SHP77 (cell line): ENCODE measurements around the gene NUP210.
"Not testable (repeated sequence)": the region's sequence is repeated elsewhere in the genome, so short reads cannot be mapped to it uniquely, and the experiment has no call there.

Source experiments
- DNase-seq, 2 experiments: peaks; one replicate each; lab custom pipeline; 2025; lab: John Stamatoyannopoulos, UW

The NUP210 gene

GRCh38 chr3:13429631-13430291, 9.6 kb upstream of the NUP210 start:
- no peak for DNase-seq

- not testable (repeated sequence) for DNase-seq
Measured at GRCh38 chr3:13428678-13429077, 8.6 kb upstream of the NUP210 start.

- DNase-seq: no peak
Measured at GRCh38 chr3:13427662-13428603, 7.8 kb upstream of the NUP210 start.

- no peak for DNase-seq
Measured at GRCh38 chr3:13426591-13426990, 6.5 kb upstream of the NUP210 start.

GRCh38 chr3:13425689-13426088, 5.6 kb upstream of the NUP210 start:
- DNase-seq: no peak

- DNase-seq: no peak
Measured at GRCh38 chr3:13424865-13425617, 4.9 kb upstream of the NUP210 start.

GRCh38 chr3:13424141-13424844, 4.2 kb upstream of the NUP210 start:
- no peak for DNase-seq

GRCh38 chr3:13420831-13421765, 976 bp upstream of the NUP210 start:
- DNase-seq: peak in 1 of 2 experiments; percentile 41

- peak; percentile 16 to 20 for DNase-seq
Measured at GRCh38 chr3:13419505-13420044, 547 bp downstream of the NUP210 start.

GRCh38 chr3:13417166-13417947, 2.8 kb downstream of the NUP210 start:
- no peak for DNase-seq

- no peak for DNase-seq
Measured at GRCh38 chr3:13415997-13416793, 3.9 kb downstream of the NUP210 start.

- DNase-seq: no peak
Measured at GRCh38 chr3:13415236-13415986, 4.7 kb downstream of the NUP210 start.

GRCh38 chr3:13414040-13414729, 5.9 kb downstream of the NUP210 start:
- no peak for DNase-seq

- DNase-seq: no peak
Measured at GRCh38 chr3:13411186-13411860, 8.8 kb downstream of the NUP210 start.

GRCh38 chr3:13408890-13409289, 11.2 kb downstream of the NUP210 start:
- no peak for DNase-seq

GRCh38 chr3:13407926-13408325, 12.2 kb downstream of the NUP210 start:
- DNase-seq: no peak

GRCh38 chr3:13407475-13407874, 12.6 kb downstream of the NUP210 start:
- no peak for DNase-seq
